MCF 10A (cell line): ENCODE measurements around the gene C3orf52. TPM values are rescaled to one million over a fixed set of nuclear protein-coding genes. Genes with fewer than 3 reads are reported as not detected.
A peak's percentile ranks its signal among the peaks of the same experiment; 100 is the strongest.

Experiments used
- BruUV-seq: library from RNA; stranded (reverse); fragments of 400-500 nt; replicated peaks from 2 replicates; lab custom pipeline; 2021; lab: Mats Ljungman, UMichigan
- CTCF ChIA-PET: fragments of 300-600 bp; sonication (Branson Sonifier 250); formaldehyde crosslinking; extraction: SDS; loops from one replicate; lab custom pipeline; 2021; ENCODE audit warnings: antibody characterized with exemption, inconsistent platforms; lab: Yijun Ruan, JAX
- POLR2A ChIA-PET: fragments of 300-600, 350-650 bp; sonication (Branson Sonifier 250); formaldehyde crosslinking; extraction: SDS; loops from one replicate; lab custom pipeline; 2020; ENCODE audit warnings: antibody characterized with exemption, inconsistent platforms; lab: Yijun Ruan, JAX
- DNase-seq: peaks from one replicate; pipeline ENCODE4 v3.0.0-alpha.2; 2018; ENCODE audit not compliant: unreplicated experiment
- H3K27ac Mint-ChIP-seq: one replicate; pipeline ENCODE4 v1.8.0; 2022; ENCODE audit warnings: mild to moderate bottlenecking, low read depth, mixed read lengths; ENCODE audit not compliant: unreplicated experiment
- H3K27me3 Mint-ChIP-seq: one replicate; pipeline ENCODE4 v1.8.0; 2022; ENCODE audit warnings: mixed read lengths; ENCODE audit not compliant: insufficient read depth, unreplicated experiment
- H3K36me3 Mint-ChIP-seq: one replicate; pipeline ENCODE4 v1.8.0; 2022; ENCODE audit warnings: mild to moderate bottlenecking, moderate library complexity, mixed read lengths; ENCODE audit not compliant: insufficient read depth, unreplicated experiment
- H3K4me1 Mint-ChIP-seq: one replicate; pipeline ENCODE4 v1.8.0; 2022; ENCODE audit warnings: mixed read lengths; ENCODE audit not compliant: insufficient read depth, unreplicated experiment
- H3K4me3 Mint-ChIP-seq: one replicate; pipeline ENCODE4 v1.8.0; 2022; ENCODE audit warnings: mild to moderate bottlenecking, moderate library complexity, mixed read lengths; ENCODE audit not compliant: unreplicated experiment
- H3K9me3 Mint-ChIP-seq: one replicate; pipeline ENCODE4 v1.8.0; 2022; ENCODE audit warnings: mixed read lengths; ENCODE audit not compliant: unreplicated experiment
- CTCF ChIP-seq: fragments of 200-600 bp; IDR thresholded peaks from one replicate; pipeline ENCODE4 v1.8.0; 2022; ENCODE audit warnings: antibody characterized with exemption, mild to moderate bottlenecking; ENCODE audit not compliant: unreplicated experiment
- intact Hi-C: fragments of 100-400 bp; cut with micrococcal nuclease; formaldehyde crosslinking; loops from 2 replicates; pipeline ENCODE4 v1.14.1; 2022
- total RNA-seq: library from RNA; stranded (reverse); gene quantifications from 2 replicates; pipeline ENCODE4 v1.2.3, GENCODE V29; 2022

C3orf52 gene
- total RNA-seq, 1 experiment from 2014 or later = 10.4 TPM

- no TSS peak for BruUV-seq
- no peak overlapping the region for H3K27ac Mint-ChIP-seq
- POLR2A ChIA-PET = interaction anchor here (1.2 kb wide), 1 partner anchor 17 kb away, joined by 3 read pairs; no protein-coding TSS in a partner anchor
Observed at GRCh38 chr3:112127522-112128494, 41.6 kb downstream of the C3orf52 start.

GRCh38 chr3:112128843-112129727 is 42.9 kb downstream of the C3orf52 start:
- ChIA-PET CTCF (interaction anchor here (0.6 to 5.8 kb wide), 6 partner anchors 9 to 391 kb away, joined by 3 to 42 read pairs (median 3); no protein-coding TSS in a partner anchor), POLR2A (interaction anchor here (0.6 to 1.3 kb wide), 7 partner anchors 24 to 432 kb away, joined by 3 to 5 read pairs (median 3); no protein-coding TSS in a partner anchor)
- no TSS peak for BruUV-seq
- H3K4me3 Mint-ChIP-seq = peak overlapping the region; percentile 55
- H3K4me1 Mint-ChIP-seq = peaks cover 36% of the 10 kb centered on the region
- intact Hi-C loops = no loop called here
- peaks cover 7% of the 10 kb centered on the region for H3K36me3 Mint-ChIP-seq
- no peaks in the 10 kb centered on the region for H3K9me3 Mint-ChIP-seq
- peak overlapping the region; percentile 97 for H3K27ac Mint-ChIP-seq
- no peak for TF ChIP-seq CTCF
- H3K27me3 Mint-ChIP-seq = no peaks in the 10 kb centered on the region
- DNase-seq = peak; percentile 78

More at GRCh38 chr3:112127522-112128494, 41.6 kb downstream of the C3orf52 start:
- CTCF ChIA-PET = interaction anchor here (0.6 to 5.8 kb wide), 6 partner anchors 9 to 96 kb away, joined by 3 to 42 read pairs (median 3); no protein-coding TSS in a partner anchor
- intact Hi-C loops = no loop called here
- Mint-ChIP-seq H3K36me3 (peaks cover 11% of the 10 kb centered on the region), H3K4me3 (no peak overlapping the region), H3K4me1 (peaks cover 28% of the 10 kb centered on the region), H3K27me3 (no peaks in the 10 kb centered on the region), H3K9me3 (no peaks in the 10 kb centered on the region)
- TF ChIP-seq CTCF = no peak
- no peak for DNase-seq

- H3K36me3 Mint-ChIP-seq = peaks cover 3% of the 10 kb centered on the region
- DNase-seq = no peak
- peaks cover 43% of the 10 kb centered on the region for H3K4me1 Mint-ChIP-seq
- no TSS peak for BruUV-seq
- ChIA-PET POLR2A (interaction anchor here (0.6 to 1.3 kb wide), 5 partner anchors 32 to 431 kb away, joined by 3 to 5 read pairs (median 4); no protein-coding TSS in a partner anchor), CTCF (interaction anchor here (1.1 to 5.8 kb wide), 2 partner anchors 15 to 19 kb away, joined by 3 to 42 read pairs; no protein-coding TSS in a partner anchor)
- peak overlapping the region; percentile 97 for H3K27ac Mint-ChIP-seq
- no peaks in the 10 kb centered on the region for H3K9me3 Mint-ChIP-seq
- no peak overlapping the region for H3K4me3 Mint-ChIP-seq
- TF ChIP-seq CTCF = no peak
- intact Hi-C loops = no loop called here
- no peaks in the 10 kb centered on the region for H3K27me3 Mint-ChIP-seq
Observed at GRCh38 chr3:112129925-112130637, 43.9 kb downstream of the C3orf52 start.
